BLaER1 (cell line): Measurements from ENCODE around the gene CKM.
"Not testable (repeated sequence)": the region's sequence is repeated elsewhere in the genome, so short reads cannot be mapped to it uniquely, and the experiment has no call there.

Experiments used
- H3K27ac ChIP-seq: shearing (Covaris generic); formaldehyde crosslinking; 2 replicates; pipeline ENCODE4 v1.8.1; 2022
- H3K27me3 ChIP-seq: shearing (Covaris generic); formaldehyde crosslinking; 2 replicates; pipeline ENCODE4 v1.8.1; 2022
- H3K36me3 ChIP-seq: shearing (Covaris generic); formaldehyde crosslinking; 2 replicates; pipeline ENCODE4 v1.8.1; 2022
- H3K4me1 ChIP-seq: shearing (Covaris generic); formaldehyde crosslinking; 2 replicates; pipeline ENCODE4 v1.8.1; 2022
- H3K4me2 ChIP-seq: shearing (Covaris generic); formaldehyde crosslinking; 2 replicates; pipeline ENCODE4 v1.8.1; 2022
- H3K4me3 ChIP-seq: shearing (Covaris generic); formaldehyde crosslinking; 2 replicates; pipeline ENCODE4 v1.8.1; 2022
- H3K9ac ChIP-seq: shearing (Covaris generic); formaldehyde crosslinking; 2 replicates; pipeline ENCODE4 v1.8.1; 2022
- H3K9me3 ChIP-seq: shearing (Covaris generic); formaldehyde crosslinking; 2 replicates; pipeline ENCODE4 v1.8.1; 2022
- H4K20me1 ChIP-seq: shearing (Covaris generic); formaldehyde crosslinking; 2 replicates; pipeline ENCODE4 v1.8.1; 2022
- Cebpa-rat ChIP-seq: shearing (Covaris generic); IDR thresholded peaks from 2 replicates; pipeline ENCODE4 v1.8.1; 2022

The CKM gene

DNA sequence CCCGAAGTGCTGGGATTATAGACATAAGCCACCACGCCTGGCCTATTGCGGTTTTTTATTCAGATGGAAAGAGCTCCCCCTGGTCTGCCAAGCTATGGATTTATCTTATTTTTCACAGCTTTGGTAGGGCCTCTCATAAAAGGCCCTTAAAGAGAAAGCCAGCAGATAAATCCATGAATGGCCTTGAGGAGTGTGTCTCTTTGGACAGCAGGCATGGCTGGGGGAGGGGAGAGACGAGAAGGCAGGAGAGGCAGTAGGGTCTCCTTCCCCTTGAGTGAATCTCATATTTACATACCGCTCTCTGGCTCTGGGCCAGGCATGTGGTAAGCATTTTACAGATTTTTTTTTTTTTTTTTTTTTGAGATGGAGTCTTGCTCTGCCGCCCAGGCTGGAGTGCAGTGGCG lies 46.4 kb downstream of the CKM start:
- no peak for TF ChIP-seq Cebpa-rat
- no peak overlapping the region for H3K9ac ChIP-seq
- peaks cover 100% of the 10 kb centered on the region for H3K36me3 ChIP-seq
- H3K4me2 ChIP-seq: no peak overlapping the region
- no peaks in the 10 kb centered on the region for H3K9me3 ChIP-seq
- peaks cover 22% of the 10 kb centered on the region; the same call in 1 of the 2 replicates for H4K20me1 ChIP-seq
- 0 out of 2 replicates have a peak overlapping the region, but pooled peaks have one; percentile 19 for H3K27ac ChIP-seq
- H3K4me1 ChIP-seq: peaks cover 40% of the 10 kb centered on the region
- no peaks in the 10 kb centered on the region for H3K27me3 ChIP-seq
- H3K4me3 ChIP-seq: no peak overlapping the region

DNA sequence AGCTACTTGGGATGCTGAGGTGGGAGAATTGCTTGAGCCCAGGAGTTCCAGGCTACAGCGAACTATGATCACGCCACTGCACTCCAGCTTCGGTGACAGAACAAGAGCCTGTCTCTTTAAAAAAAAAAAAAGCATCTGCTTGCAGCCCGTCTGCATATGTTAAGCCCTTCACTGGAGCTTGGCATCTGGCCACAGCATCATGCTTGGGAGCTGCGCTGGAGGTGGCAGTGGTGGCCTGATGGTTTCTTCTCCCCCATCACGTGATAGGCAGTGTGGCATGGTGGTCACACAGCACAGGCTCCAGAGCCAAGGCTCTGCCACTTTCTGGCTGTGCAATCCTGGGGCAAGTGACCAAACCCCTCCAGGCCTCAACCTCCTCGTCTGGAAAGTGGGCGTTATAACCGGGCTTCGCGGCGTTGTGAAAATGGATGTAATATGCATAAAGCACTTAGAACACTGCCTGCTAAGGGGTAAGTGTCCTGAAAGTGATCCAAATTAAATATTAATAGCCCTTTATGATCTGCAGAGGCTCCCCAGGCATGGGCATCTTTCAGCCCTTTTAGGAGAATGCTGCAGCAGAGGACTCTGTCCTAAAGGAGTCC lies 47.2 kb downstream of the CKM start:
- peaks cover 100% of the 10 kb centered on the region for H3K36me3 ChIP-seq
- H3K27ac ChIP-seq: no peak overlapping the region

GRCh38 chr19:45273521-45273855 lies 49.2 kb downstream of the CKM start:
- Histone ChIP-seq H3K36me3 (peaks cover 100% of the 10 kb centered on the region), H3K27ac (no peak overlapping the region), H4K20me1 (peaks cover 22% of the 10 kb centered on the region; the same call in 1 of the 2 replicates), H3K27me3 (no peaks in the 10 kb centered on the region), H3K4me1 (peaks cover 40% of the 10 kb centered on the region), H3K9me3 (no peaks in the 10 kb centered on the region), H3K4me2 (peak overlapping the region; percentile 51), H3K4me3 (no peak overlapping the region), H3K9ac (0 out of 2 replicates have a peak overlapping the region, but pooled peaks have one; percentile 20)
- no peak for TF ChIP-seq Cebpa-rat

More for the DNA sequence above, 47.2 kb downstream of the CKM start:
- Histone ChIP-seq H3K27me3 (no peaks in the 10 kb centered on the region), H4K20me1 (peaks cover 22% of the 10 kb centered on the region; the same call in 1 of the 2 replicates), H3K4me3 (no peak overlapping the region), H3K4me2 (no peak overlapping the region), H3K4me1 (peaks cover 40% of the 10 kb centered on the region), H3K9ac (no peak overlapping the region), H3K9me3 (no peaks in the 10 kb centered on the region)
- TF ChIP-seq Cebpa-rat: no peak

GRCh38 chr19:45271735-45272108 lies 51.0 kb downstream of the CKM start:
- Histone ChIP-seq H3K36me3 (peaks cover 100% of the 10 kb centered on the region), H3K4me3 (no peak overlapping the region), H3K27me3 (no peaks in the 10 kb centered on the region), H3K4me1 (peaks cover 40% of the 10 kb centered on the region), H4K20me1 (peaks cover 22% of the 10 kb centered on the region; the same call in 1 of the 2 replicates), H3K4me2 (no peak overlapping the region), H3K9me3 (no peaks in the 10 kb centered on the region), H3K9ac (no peak overlapping the region), H3K27ac (no peak overlapping the region)
- TF ChIP-seq Cebpa-rat: no peak

DNA sequence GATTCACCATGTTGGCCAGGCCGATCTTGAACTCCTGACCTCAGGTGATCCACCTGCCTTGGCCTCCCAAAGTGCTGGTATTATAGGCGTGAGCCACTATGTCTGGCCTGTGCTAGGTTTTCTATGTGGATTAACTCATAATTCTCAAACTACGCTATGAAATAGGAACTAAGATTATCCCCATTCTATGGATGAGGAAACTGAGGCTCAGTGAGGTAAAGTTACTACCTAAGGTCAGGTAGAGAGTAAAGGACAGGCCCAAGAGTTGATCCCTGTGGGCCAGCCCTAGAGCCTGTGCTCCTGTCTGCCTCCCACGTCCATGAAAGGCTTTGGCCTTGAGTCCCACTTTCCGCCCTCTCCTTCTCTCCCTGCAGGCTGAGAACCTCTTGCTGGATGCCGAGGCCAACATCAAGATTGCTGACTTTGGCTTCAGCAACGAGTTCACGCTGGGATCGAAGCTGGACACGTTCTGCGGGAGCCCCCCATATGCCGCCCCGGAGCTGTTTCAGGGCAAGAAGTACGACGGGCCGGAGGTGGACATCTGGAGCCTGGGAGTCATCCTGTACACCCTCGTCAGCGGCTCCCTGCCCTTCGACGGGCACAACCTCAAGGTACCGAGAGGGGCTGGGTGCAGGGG lies 51.5 kb downstream of the CKM start:
- H3K27ac ChIP-seq: no peak overlapping the region
- TF ChIP-seq Cebpa-rat: no peak
- peaks cover 99% of the 10 kb centered on the region for H3K36me3 ChIP-seq

DNA sequence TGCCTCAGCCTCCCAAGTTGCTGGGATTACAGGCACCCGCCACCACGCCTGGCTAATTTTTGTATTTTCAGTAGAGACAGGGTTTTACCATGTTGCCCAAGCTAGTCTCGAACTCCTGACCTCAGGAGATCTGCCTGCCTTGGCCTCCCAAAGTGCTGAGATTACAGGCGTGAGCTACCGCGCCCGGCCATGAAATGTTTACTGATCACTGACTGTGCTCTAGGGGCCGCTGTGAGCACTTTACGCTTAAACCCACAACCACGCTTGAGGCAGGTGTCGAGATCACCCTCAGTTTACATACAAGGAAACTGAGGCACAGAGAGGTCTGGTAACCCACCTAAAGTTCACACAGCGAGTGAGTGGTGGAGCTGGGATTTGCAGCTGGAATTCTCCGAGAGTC lies 52.7 kb downstream of the CKM start:
- H3K4me3 ChIP-seq, H3K9ac ChIP-seq, H3K27me3 ChIP-seq, H3K4me2 ChIP-seq, H3K27ac ChIP-seq, H3K9me3 ChIP-seq: not testable (repeated sequence)
- Histone ChIP-seq H4K20me1 (peaks cover 16% of the 10 kb centered on the region), H3K36me3 (peaks cover 98% of the 10 kb centered on the region), H3K4me1 (peaks cover 42% of the 10 kb centered on the region)

More for the DNA sequence above, 51.5 kb downstream of the CKM start:
- H3K4me2 ChIP-seq: no peak overlapping the region
- H3K27me3 ChIP-seq: no peaks in the 10 kb centered on the region
- peaks cover 39% of the 10 kb centered on the region for H3K4me1 ChIP-seq
- no peaks in the 10 kb centered on the region for H3K9me3 ChIP-seq
- no peak overlapping the region for H3K9ac ChIP-seq
- H4K20me1 ChIP-seq: peaks cover 17% of the 10 kb centered on the region; the same call in 1 of the 2 replicates
- H3K4me3 ChIP-seq: no peak overlapping the region

- no peak overlapping the region for H3K9ac ChIP-seq
- peaks cover 36% of the 10 kb centered on the region for H4K20me1 ChIP-seq
- no peaks in the 10 kb centered on the region for H3K27me3 ChIP-seq
- no peak overlapping the region for H3K4me3 ChIP-seq
- peaks cover 98% of the 10 kb centered on the region for H3K36me3 ChIP-seq
- no peak overlapping the region for H3K27ac ChIP-seq
- no peak overlapping the region for H3K4me2 ChIP-seq
- no peaks in the 10 kb centered on the region for H3K9me3 ChIP-seq
- TF ChIP-seq Cebpa-rat: no peak
- peaks cover 23% of the 10 kb centered on the region for H3K4me1 ChIP-seq
Measured at GRCh38 chr19:45267296-45267695, 55.4 kb downstream of the CKM start.

DNA sequence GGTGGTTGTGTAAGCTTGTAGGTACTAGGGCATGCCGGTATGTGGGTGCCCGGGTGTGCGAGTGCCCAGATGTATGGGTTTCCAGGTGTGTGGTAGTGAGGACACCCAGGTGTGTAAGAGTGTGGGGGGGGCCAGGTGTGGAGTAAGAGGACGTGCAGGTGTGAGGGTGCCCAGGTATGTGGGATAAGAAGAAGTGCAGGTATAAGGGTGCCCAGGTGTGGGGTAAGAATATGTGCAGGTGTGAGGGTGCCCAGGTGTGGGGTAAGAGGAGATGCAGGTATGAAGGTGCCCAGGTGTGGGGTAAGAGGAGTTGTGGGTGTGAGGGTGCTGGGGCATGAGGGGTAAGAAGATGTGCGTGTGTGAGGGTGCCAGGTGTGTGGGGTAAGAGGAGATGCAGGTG lies 57.3 kb downstream of the CKM start:
- peaks cover 41% of the 10 kb centered on the region for H4K20me1 ChIP-seq
- H3K36me3 ChIP-seq: peaks cover 87% of the 10 kb centered on the region
- no peaks in the 10 kb centered on the region for H3K27me3 ChIP-seq
- H3K27ac ChIP-seq: no peak overlapping the region
- H3K4me3 ChIP-seq: no peak overlapping the region
- peak overlapping the region; percentile 51 for H3K4me2 ChIP-seq
- H3K9me3 ChIP-seq: no peaks in the 10 kb centered on the region
- H3K4me1 ChIP-seq: peaks cover 16% of the 10 kb centered on the region
- no peak overlapping the region for H3K9ac ChIP-seq
- no peak for TF ChIP-seq Cebpa-rat

GRCh38 chr19:45264781-45265317 lies 57.8 kb downstream of the CKM start:
- Histone ChIP-seq H3K27ac (no peak overlapping the region), H3K27me3 (no peaks in the 10 kb centered on the region), H3K4me3 (no peak overlapping the region), H4K20me1 (peaks cover 41% of the 10 kb centered on the region), H3K36me3 (peaks cover 87% of the 10 kb centered on the region), H3K4me1 (peaks cover 16% of the 10 kb centered on the region), H3K9me3 (no peaks in the 10 kb centered on the region), H3K4me2 (no peak overlapping the region), H3K9ac (no peak overlapping the region)
- TF ChIP-seq Cebpa-rat: no peak

GRCh38 chr19:45263013-45263412 lies 59.7 kb downstream of the CKM start:
- Histone ChIP-seq H3K27me3 (no peaks in the 10 kb centered on the region), H3K4me1 (peaks cover 16% of the 10 kb centered on the region), H3K9ac (no peak overlapping the region), H3K9me3 (no peaks in the 10 kb centered on the region), H3K27ac (no peak overlapping the region), H4K20me1 (peaks cover 59% of the 10 kb centered on the region), H3K4me2 (no peak overlapping the region), H3K36me3 (peaks cover 84% of the 10 kb centered on the region), H3K4me3 (no peak overlapping the region)
- no peak for TF ChIP-seq Cebpa-rat
